Upper lobe of left lung (tissue), 4 donors: ENCODE measurements around the gene OR9A2.

ENCODE experiments used
- EP300 ChIP-seq, 4 donors: sonication (generic); formaldehyde crosslinking; IDR thresholded peaks; one replicate each; pipeline ENCODE4 v1.5.1; 2017; ENCODE audit warnings: antibody characterized with exemption in 4 of 4, control low read depth in 2 of 4
- POLR2A ChIP-seq, 4 donors: fragments of 450-650 bp; IDR thresholded peaks; one replicate each; pipeline ENCODE4 v1.5.1; 2016 to 2017; ENCODE audit warnings: antibody characterized with exemption in 4 of 4, mild to moderate bottlenecking in 2 of 4
- POLR2AphosphoS5 ChIP-seq, 2 donors: sonication (generic); formaldehyde crosslinking; IDR thresholded peaks; one replicate each; pipeline ENCODE4 v1.5.1; 2017; ENCODE audit warnings: antibody characterized with exemption in 2 of 2
- TF ChIP-seq, protein P1 (sequence below), 6 experiments: fragments of 450-650 bp in 4 of 6; fragments of 200-600 bp in 2 of 6; sonication (generic) in 2 of 6; IDR thresholded peaks; one replicate each; pipeline ENCODE4 v1.5.1; 2016 to 2019; ENCODE audit warnings: antibody characterized with exemption in 6 of 6

DNA sequence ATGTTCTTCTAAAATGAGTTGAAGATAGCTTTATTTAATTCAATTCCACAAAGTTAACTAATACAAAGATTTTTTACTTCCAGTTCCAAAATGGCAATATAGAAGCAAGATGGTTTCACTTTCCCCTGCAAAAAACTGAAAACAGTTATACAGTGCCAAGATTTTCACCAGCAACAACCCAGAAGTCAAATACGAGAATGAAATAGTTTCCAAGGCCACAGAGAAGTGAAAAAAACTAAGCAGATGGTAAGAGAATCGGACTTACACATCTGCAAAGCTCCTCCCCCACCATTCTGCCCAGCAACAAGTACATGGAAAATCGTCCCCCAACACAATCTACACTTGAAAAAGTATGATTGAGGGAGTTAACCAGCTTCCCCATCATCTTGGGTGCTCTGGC lies 34.5 kb downstream of the OR9A2 start:
- TF ChIP-seq, protein P1, sequence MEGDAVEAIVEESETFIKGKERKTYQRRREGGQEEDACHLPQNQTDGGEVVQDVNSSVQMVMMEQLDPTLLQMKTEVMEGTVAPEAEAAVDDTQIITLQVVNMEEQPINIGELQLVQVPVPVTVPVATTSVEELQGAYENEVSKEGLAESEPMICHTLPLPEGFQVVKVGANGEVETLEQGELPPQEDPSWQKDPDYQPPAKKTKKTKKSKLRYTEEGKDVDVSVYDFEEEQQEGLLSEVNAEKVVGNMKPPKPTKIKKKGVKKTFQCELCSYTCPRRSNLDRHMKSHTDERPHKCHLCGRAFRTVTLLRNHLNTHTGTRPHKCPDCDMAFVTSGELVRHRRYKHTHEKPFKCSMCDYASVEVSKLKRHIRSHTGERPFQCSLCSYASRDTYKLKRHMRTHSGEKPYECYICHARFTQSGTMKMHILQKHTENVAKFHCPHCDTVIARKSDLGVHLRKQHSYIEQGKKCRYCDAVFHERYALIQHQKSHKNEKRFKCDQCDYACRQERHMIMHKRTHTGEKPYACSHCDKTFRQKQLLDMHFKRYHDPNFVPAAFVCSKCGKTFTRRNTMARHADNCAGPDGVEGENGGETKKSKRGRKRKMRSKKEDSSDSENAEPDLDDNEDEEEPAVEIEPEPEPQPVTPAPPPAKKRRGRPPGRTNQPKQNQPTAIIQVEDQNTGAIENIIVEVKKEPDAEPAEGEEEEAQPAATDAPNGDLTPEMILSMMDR (IDR thresholded peaks at IDR 0.05), result no peak
- TF ChIP-seq POLR2AphosphoS5 (IDR thresholded peaks at IDR 0.05) (no peak), POLR2A (IDR thresholded peaks at IDR 0.05) (no peak), EP300 (IDR thresholded peaks at IDR 0.05) (no peak)
